ENCODE results near the gene MUC5AC. TPM values are rescaled to one million over a fixed set of nuclear protein-coding genes. Genes with fewer than 3 reads are reported as not detected.

The MUC5AC gene
- total RNA-seq, 1 donor from 2014 or later: not detected

DNA sequence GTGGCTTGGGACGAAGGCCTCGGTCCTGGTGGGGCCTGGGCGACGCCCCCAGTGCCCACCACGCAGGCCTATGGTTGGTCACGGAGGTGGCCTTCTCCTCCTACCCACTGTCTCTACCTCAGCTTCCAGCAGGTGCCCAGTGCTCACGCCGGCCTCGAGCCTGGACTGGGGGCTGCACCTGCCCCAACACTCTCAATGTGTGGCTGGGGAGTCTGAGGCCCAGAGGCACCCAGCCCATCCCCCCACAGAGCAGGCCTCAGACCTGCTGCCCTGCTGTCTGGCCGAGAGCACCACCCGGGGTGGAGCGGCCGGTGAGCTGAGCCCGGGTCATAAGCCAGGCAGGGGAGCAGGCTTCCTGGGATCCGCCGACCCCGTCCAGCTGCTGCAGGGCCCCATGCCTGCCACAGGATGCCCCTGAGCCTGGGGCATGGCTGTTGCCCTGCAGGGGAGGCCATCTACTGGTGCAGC, 28.6 kb upstream of the MUC5AC start:
- no peak overlapping the region for H3K4me3 ChIP-seq (ENCODE audit: low read depth, low read length)
- no peak for TF ChIP-seq CTCF (conservative IDR thresholded peaks at IDR 0.05; ENCODE audit: low read depth, low read length)
- no peak for DNase-seq (ENCODE audit: low read depth)

- no peak overlapping the region for H3K4me3 ChIP-seq (ENCODE audit: low read depth, low read length)
- DNase-seq (ENCODE audit: low read depth): no peak
- TF ChIP-seq CTCF (conservative IDR thresholded peaks at IDR 0.05; ENCODE audit: low read depth, low read length): no peak
Observed at GRCh38 chr11:1129611-1130160, 28.1 kb upstream of the MUC5AC start.

DNA sequence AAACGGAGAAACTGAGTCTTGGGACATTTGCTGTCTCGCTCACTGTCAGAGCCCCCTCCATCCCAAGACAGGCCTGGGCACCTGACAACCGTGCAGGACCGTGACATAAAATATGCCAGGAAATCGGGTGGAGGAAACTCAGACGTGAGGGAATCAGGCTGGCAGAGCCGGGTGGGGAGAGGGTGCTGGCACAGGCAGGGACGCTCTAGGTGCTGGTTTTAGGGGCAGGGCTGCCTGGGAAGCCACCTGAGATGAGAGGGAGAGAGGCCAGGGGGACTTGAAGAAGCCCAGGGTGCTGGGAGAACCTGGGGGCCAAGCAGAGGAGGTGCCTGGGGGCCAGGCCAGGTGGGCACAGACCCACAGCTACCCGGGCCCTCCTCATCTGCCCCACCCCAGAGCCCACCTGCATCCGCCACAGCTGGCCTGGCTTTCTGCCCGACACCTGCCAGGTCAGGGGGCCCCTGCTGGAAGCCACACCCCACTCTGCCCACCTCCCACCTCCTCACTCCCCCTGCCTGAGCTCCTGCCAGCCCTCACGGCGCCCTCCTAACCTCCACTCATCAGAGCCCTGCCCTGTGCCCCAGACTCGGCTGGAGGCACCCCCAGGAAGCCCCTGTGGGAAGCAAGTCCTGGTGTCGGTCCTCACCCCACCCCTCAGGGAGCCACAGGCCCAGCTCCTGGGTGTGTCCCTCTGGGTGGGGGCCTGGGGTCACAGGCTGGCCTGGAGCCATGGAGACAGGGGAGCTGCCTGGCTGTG, 27.3 kb upstream of the MUC5AC start:
- no peak for DNase-seq (ENCODE audit: low read depth)
- TF ChIP-seq CTCF (conservative IDR thresholded peaks at IDR 0.05; ENCODE audit: low read depth, low read length): no peak
- no peak overlapping the region for H3K4me3 ChIP-seq (ENCODE audit: low read depth, low read length)

GRCh38 chr11:1131033-1131911, 26.5 kb upstream of the MUC5AC start:
- TF ChIP-seq CTCF (conservative IDR thresholded peaks at IDR 0.05; ENCODE audit: low read depth, low read length): no peak
- H3K4me3 ChIP-seq (ENCODE audit: low read depth, low read length): no peak overlapping the region
- DNase-seq (ENCODE audit: low read depth): no peak

GRCh38 chr11:1134848-1135445, 22.8 kb upstream of the MUC5AC start:
- TF ChIP-seq CTCF (conservative IDR thresholded peaks at IDR 0.05; ENCODE audit: low read depth, low read length): no peak
- DNase-seq (ENCODE audit: low read depth): no peak
- H3K4me3 ChIP-seq (ENCODE audit: low read depth, low read length): no peak overlapping the region

DNA sequence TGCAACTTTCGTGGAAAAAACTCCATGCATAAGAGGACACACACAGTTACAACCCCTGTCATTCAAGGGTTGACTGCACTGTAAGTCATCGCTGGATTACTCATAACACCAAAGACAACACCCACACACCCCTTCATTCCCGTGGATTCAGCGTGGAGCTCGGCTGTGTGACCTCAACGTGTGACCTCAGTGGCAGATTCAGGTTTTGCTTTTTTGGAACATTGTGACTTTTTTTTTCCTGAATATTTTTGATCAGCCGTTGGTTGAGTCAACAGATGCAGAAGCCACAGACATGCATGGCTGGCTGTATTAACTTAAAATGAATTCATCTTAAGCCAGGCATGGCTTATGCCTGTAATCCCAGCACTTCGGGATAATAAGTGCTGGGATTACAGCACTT, 19.7 kb upstream of the MUC5AC start:
- H3K4me3 ChIP-seq (ENCODE audit: low read depth, low read length): no peak overlapping the region
- TF ChIP-seq CTCF (conservative IDR thresholded peaks at IDR 0.05; ENCODE audit: low read depth, low read length): no peak
- peak; percentile 25 for DNase-seq (ENCODE audit: low read depth)
